Activated naive CD4-positive, alpha-beta T cell treated with anti-CD3 and anti-CD28 coated beads, Interleukin-2, amount 50 U/mL, for 16 hours (primary cell): ENCODE data around the gene FTO.

Experiments
- DNase-seq: peaks from one replicate; pipeline ENCODE4 v3.0.0-alpha.2; 2020

FTO gene

GRCh38 chr16:53785916-53786315 lies 82.0 kb downstream of the FTO start:
- DNase-seq, result no peak

- no peak for DNase-seq
Observed at GRCh38 chr16:53787423-53787822, 83.5 kb downstream of the FTO start.

- no peak for DNase-seq
Observed at GRCh38 chr16:53789137-53789536, 85.2 kb downstream of the FTO start.

GRCh38 chr16:53792161-53792951 lies 88.4 kb downstream of the FTO start:
- no peak for DNase-seq

- DNase-seq, result no peak
Observed at GRCh38 chr16:53803451-53803850, 99.5 kb downstream of the FTO start.

GRCh38 chr16:53803998-53804397 lies 100.0 kb downstream of the FTO start:
- DNase-seq, result no peak

- DNase-seq, result no peak
Observed at GRCh38 chr16:53804467-53804866, 100.5 kb downstream of the FTO start.

GRCh38 chr16:53805113-53805512 lies 101.2 kb downstream of the FTO start:
- DNase-seq, result no peak

- DNase-seq, result no peak
Observed at GRCh38 chr16:53805752-53806151, 101.8 kb downstream of the FTO start.

- no peak for DNase-seq
Observed at GRCh38 chr16:53809088-53809932, 105.4 kb downstream of the FTO start.

- DNase-seq, result no peak
Observed at GRCh38 chr16:53812914-53813313, 109.0 kb downstream of the FTO start.

- no peak for DNase-seq
Observed at GRCh38 chr16:53814801-53815200, 110.8 kb downstream of the FTO start.

GRCh38 chr16:53816211-53816836 lies 112.4 kb downstream of the FTO start:
- DNase-seq, result no peak

GRCh38 chr16:53817117-53817755 lies 113.3 kb downstream of the FTO start:
- DNase-seq, result no peak

- DNase-seq, result no peak
Observed at GRCh38 chr16:53817812-53818550, 114.0 kb downstream of the FTO start.

- DNase-seq, result no peak
Observed at GRCh38 chr16:53821487-53821886, 117.5 kb downstream of the FTO start.

- no peak for DNase-seq
Observed at GRCh38 chr16:53821957-53822625, 118.1 kb downstream of the FTO start.

GRCh38 chr16:53822936-53823529 lies 119.1 kb downstream of the FTO start:
- no peak for DNase-seq

GRCh38 chr16:53826658-53827057 lies 122.7 kb downstream of the FTO start:
- no peak for DNase-seq

- DNase-seq, result no peak
Observed at GRCh38 chr16:53827741-53828140, 123.8 kb downstream of the FTO start.

GRCh38 chr16:53829186-53829747 lies 125.3 kb downstream of the FTO start:
- DNase-seq, result no peak
